Cardiac ventricle fibroblast (primary cell): ENCODE measurements around the gene SAMD13. TPM values are rescaled to one million over a fixed set of nuclear protein-coding genes. Genes with fewer than 3 reads are reported as not detected.

Experiments used
- total RNA-seq: library from RNA; depleted of rRNA; stranded (reverse); fragments of >200 nt; gene quantifications from 2 replicates; pipeline ENCODE4 v1.2.3, GENCODE V29; 2015

Gene SAMD13
- total RNA-seq, result 0.49 and 0.50 TPM in 2 replicates

GRCh38 chr1:84301004-84301784, at the start of gene SAMD13:
SAMD13 (plus strand) TSS chr1:84301708; CDS start chr1:84303235, 1,527 bp downstream.

GRCh38 chr1:84398175-84399155, 97.0 kb downstream of the SAMD13 start, which contains the start of gene DNASE2B:
DNASE2B (plus strand) TSS chr1:84398484; CDS start chr1:84398565, 81 bp downstream.

Other genes starting within 250 kb of the SAMD13 start
- gene PRKACB, start 157.4 kb upstream of the SAMD13 start, total RNA-seq, result 13.9 and 21.1 TPM in 2 replicates
- gene DNASE2B, start 96.8 kb downstream of the SAMD13 start, total RNA-seq, result not detected in 2 replicates
- gene RPF1, start 177.6 kb downstream of the SAMD13 start, total RNA-seq, result 27.8 and 35.8 TPM in 2 replicates
- gene SPATA1, start 204.7 kb downstream of the SAMD13 start, total RNA-seq, result not detected in 2 replicates
- gene GNG5, start 204.9 kb downstream of the SAMD13 start, total RNA-seq, result 56.0 and 70.6 TPM in 2 replicates